ENCODE results near the gene STXBP5L. TPM values are rescaled to one million over a fixed set of nuclear protein-coding genes. Genes with fewer than 3 reads are reported as not detected.

STXBP5L gene
- total RNA-seq, 4 donors from 2014 or later = not detected

DNA sequence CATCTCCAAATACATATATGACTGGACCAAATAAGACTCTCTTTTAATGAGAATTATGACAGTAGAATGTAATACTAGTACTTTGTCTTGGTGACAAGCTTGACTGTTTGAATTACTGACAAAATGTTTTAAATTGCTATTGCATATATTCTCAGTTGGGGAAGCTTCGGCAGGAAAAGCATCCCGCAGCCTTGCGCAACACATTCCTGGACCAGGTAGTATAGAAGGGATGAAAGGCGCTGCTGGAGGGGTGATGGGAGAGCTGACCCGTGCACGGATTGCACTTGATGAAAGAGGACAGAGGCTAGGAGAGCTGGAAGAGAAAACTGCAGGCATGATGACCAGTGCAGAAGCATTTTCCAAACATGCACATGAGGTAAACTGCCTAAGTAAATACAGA, 510.2 kb downstream of the STXBP5L start:
- TF ChIP-seq, protein P1, sequence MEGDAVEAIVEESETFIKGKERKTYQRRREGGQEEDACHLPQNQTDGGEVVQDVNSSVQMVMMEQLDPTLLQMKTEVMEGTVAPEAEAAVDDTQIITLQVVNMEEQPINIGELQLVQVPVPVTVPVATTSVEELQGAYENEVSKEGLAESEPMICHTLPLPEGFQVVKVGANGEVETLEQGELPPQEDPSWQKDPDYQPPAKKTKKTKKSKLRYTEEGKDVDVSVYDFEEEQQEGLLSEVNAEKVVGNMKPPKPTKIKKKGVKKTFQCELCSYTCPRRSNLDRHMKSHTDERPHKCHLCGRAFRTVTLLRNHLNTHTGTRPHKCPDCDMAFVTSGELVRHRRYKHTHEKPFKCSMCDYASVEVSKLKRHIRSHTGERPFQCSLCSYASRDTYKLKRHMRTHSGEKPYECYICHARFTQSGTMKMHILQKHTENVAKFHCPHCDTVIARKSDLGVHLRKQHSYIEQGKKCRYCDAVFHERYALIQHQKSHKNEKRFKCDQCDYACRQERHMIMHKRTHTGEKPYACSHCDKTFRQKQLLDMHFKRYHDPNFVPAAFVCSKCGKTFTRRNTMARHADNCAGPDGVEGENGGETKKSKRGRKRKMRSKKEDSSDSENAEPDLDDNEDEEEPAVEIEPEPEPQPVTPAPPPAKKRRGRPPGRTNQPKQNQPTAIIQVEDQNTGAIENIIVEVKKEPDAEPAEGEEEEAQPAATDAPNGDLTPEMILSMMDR (IDR thresholded peaks at IDR 0.05; ENCODE audit: low read depth) = no peak

DNA sequence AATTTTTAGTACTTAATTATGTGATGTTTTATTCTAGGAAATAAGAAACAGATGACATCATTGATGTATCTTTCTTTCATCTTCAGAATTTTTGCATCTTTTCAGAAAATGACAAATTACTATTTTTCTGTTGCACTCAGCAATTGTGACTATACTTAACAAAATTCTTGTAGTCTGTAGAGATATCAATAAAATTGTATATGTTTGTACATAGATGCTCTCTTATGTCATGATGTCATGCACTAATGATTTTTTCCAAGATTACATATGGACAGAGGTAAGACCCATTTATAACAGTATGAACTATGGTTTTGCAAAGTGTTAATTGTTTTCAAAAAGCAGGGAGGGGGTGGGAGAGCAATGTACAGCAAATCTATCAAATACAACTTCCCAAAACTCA, 516.5 kb downstream of the STXBP5L start:
- TF ChIP-seq, protein P1 (IDR thresholded peaks at IDR 0.05; ENCODE audit: low read depth) = no peak

DNA sequence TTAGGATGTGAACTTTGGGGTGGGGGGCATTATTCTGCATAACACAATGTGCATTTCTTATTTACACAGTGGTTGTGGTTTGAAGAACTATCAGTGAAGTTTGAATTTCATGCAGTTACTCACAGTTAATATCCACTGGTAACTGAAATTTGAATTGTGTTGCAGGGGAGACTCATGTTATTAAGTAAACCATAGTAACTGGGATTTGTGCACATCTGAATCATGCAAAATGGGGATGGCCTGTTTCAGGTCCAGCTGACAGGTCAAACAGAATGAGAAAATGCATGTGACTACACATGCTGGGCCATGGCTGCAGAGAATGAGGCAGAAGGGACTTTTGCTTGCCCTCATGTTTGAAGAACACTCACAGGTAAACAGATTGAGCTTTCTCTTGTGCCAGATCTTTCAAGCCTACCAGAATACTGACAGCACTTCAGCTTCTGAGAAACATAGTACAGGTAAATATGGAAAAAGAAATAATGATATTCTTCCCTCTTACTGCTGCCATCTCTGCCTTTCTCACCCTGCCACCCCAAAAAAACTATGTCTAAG, 522.7 kb downstream of the STXBP5L start:
- TF ChIP-seq, protein P1 (IDR thresholded peaks at IDR 0.05; ENCODE audit: low read depth) = no peak

DNA sequence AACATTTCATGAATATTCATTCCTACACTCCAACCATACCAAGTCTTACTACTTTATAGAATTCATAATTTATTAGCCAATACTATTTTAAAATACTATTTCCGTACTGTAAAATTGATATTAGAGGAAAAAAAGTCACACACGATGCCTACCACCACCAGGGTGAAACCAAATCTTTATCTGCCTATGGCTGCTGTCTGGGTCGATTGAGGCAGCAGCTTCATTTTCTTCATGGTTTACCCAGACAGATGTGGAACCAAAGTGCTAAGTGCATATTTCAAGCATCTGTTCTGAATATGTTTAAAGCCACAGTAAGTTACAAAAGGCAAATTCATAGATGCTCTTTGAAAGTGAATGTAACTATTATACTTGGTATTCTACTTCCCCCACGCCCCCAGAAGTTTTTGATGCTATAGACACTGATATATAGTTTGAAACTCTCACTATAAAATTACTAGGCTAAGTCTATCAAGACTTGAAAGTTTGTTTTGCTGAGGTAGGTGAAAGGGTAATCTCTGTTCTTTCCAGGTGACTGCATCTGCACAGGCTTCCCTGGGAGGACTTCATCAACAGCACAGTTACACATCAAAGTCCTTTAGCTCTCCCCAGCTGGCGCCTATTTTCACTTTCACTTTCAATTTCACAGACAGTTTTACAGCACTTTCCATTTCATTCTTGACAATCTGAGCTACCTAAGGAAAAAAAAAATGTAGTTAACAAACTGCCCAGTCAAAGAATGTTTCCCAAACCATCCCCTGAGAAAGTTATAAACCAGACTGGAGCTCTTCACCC, 523.9 kb downstream of the STXBP5L start:
- TF ChIP-seq, protein P1 (IDR thresholded peaks at IDR 0.05; ENCODE audit: low read depth) = no peak

DNA sequence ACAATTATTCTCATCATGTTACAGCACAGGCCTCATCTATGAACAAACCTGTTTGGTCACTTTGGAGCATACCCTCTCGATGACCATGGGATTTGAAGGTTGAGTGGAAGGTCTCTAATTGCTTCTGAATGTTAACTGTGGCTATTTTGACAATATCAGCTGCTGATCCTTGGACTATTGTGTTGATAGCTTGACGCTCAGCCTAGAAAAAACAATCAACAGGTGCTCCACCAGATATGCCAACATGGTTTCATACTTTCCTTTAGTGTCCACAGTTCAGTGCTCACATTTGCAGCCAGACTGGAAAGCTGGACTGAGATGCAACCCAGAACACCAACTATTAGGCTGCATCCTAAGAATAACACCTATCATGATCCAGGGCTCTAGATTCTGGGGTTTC, 528.1 kb downstream of the STXBP5L start:
- TF ChIP-seq, protein P1 (IDR thresholded peaks at IDR 0.05; ENCODE audit: low read depth) = no peak

DNA sequence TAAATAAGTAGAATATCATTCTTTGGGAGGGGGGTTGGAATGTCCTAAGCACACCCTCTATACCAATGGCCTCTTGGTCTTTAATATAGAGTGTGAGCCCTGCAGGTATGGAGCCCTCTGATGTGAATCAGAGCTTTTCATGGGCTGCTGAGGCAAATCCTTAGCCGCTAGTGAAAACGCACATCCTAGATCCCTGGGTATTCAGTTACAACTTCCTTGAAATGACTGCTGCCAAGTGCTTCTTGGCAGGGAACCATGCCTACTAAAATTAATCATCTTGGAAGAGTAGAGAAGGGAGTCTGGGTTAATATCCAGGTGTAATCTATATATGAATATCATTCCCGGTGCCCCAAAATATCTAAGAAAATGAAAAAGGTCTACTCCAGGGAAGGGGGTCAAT, 528.6 kb downstream of the STXBP5L start:
- TF ChIP-seq, protein P1 (IDR thresholded peaks at IDR 0.05; ENCODE audit: low read depth) = no peak

DNA sequence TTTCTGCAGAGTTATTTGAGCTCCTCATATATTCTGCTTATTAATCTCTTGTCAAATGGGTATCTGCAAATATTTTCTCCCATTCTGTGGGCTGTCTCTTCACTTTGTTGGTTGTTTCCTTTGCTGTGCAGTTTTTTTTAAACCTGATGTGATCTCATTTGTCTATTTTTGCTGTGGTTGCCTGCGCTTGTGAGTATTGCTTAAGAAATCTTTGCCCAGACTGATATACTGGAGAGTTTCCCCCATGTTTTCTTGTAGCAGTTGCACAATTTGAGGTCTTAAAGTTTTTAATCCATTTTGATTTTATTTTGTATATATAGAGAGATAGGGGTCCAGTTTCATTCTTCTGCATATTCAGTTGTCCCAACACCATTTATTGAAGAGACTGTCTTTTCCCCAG, 535.5 kb downstream of the STXBP5L start:
- TF ChIP-seq, protein P1 (IDR thresholded peaks at IDR 0.05; ENCODE audit: low read depth) = no peak
